ENCODE measurements around the gene C22orf23.

DNA sequence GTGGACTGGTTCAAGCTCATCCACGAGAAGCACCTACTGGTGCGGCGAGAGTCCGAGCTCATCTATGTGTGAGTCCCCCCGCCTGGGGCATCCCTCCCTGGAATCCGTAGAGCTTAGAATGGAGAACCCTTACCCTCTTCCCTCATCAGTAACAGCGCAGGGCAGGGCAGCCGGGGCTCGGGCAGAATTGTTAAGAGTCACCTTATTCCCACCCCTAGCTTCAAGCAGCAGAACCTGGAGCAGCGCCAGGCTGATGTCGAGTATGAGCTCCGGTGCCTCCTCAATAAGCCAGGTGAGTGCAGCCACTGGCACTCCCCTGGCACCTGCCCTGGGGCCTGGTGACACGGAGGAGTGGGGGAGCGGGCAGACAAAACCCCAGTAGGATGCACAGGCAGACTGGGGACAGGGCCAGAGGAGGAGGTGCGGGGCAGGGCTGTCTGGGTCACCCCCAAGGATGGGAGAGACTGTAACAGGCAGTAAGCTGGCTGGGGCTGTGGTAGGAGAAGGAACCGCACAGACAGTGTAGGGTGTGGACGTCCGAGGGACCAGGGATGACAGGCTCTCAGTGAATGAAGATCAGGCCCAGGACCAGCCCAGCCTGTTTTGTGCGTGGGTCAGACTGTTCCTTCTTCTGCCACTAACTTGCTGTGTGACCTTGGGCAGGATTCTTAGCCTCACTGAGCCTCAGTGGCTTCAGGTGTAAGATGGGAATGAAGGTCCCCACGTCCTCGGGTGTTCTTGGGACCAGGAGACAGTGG lies 20.4 kb downstream of the C22orf23 start:
- TF ChIP-seq POLR2AphosphoS5 (IDR thresholded peaks at IDR 0.05) (peak; percentile 2), POLR2A (IDR thresholded peaks at IDR 0.05) (no peak)
- TF ChIP-seq, protein P1, sequence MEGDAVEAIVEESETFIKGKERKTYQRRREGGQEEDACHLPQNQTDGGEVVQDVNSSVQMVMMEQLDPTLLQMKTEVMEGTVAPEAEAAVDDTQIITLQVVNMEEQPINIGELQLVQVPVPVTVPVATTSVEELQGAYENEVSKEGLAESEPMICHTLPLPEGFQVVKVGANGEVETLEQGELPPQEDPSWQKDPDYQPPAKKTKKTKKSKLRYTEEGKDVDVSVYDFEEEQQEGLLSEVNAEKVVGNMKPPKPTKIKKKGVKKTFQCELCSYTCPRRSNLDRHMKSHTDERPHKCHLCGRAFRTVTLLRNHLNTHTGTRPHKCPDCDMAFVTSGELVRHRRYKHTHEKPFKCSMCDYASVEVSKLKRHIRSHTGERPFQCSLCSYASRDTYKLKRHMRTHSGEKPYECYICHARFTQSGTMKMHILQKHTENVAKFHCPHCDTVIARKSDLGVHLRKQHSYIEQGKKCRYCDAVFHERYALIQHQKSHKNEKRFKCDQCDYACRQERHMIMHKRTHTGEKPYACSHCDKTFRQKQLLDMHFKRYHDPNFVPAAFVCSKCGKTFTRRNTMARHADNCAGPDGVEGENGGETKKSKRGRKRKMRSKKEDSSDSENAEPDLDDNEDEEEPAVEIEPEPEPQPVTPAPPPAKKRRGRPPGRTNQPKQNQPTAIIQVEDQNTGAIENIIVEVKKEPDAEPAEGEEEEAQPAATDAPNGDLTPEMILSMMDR (IDR thresholded peaks at IDR 0.05): no peak
